ENCODE measurements around the gene CPSF4L. TPM values are rescaled to one million over a fixed set of nuclear protein-coding genes. Genes with fewer than 3 reads are reported as not detected.

CPSF4L gene
- polyA plus RNA-seq, 1 donor (not counting 4 experiments of a cell fraction or from before 2014, with no cell fraction given) = not detected

DNA sequence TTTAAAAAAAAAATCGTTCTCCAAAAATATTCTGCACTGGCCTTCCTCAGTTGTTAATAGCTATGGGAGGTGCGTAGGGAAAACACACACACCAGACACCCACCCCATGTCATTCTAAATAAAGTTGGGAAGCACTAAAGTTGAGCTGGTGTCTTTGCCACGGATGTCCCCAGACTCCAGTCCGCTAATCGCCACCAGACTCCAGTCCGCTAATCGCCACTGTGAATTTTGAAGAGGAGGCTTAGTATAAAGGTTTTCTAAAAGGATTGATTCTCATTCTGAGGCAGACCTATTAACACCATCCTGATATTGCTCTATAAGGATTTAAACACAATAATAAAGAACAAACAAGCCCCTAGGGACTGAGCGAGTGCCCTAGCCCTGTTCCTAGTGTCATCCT, 22.7 kb upstream of the CPSF4L start:
- Histone ChIP-seq H4K20me1 (ENCODE audit: control insufficient read depth, extremely low read depth, insufficient read depth, low read length) (peaks cover 4% of the 10 kb centered on the region), H3K36me3 (ENCODE audit: control insufficient read depth in 2 of 2, extremely low read depth in 1 of 2, insufficient read depth in 2 of 2, low read length in 2 of 2) (peaks cover 3 to 6% of the 10 kb centered on the region in 2 experiments), H2AFZ (ENCODE audit: control insufficient read depth, low read length) (no peak overlapping the region), H3K9me1 (ENCODE audit: control insufficient read depth, extremely low read depth, insufficient read depth, low read length) (no peaks in the 10 kb centered on the region), H3K79me2 (ENCODE audit: control insufficient read depth, insufficient read depth, low read length) (peaks cover 3% of the 10 kb centered on the region), H3K9me3 (ENCODE audit: control insufficient read depth, low read depth, low read length) (no peaks in the 10 kb centered on the region), H3K4me1 (ENCODE audit: control insufficient read depth, extremely low read depth, insufficient read depth, low read length) (peaks cover 13% of the 10 kb centered on the region), H3K4me3 (ENCODE audit: control insufficient read depth in 2 of 3, extremely low read depth in 1 of 3, insufficient read depth in 2 of 3, low read depth in 1 of 3, low read length in 3 of 3) (no peak overlapping the region), H3K27ac (ENCODE audit: control insufficient read depth, insufficient read depth, low read length) (no peak overlapping the region), H3K4me2 (ENCODE audit: control insufficient read depth, extremely low read depth, insufficient read depth, low read depth, low read length) (no peak overlapping the region), H3K9ac (ENCODE audit: control insufficient read depth, extremely low read depth, insufficient read depth, low read length) (no peak overlapping the region), H3K27me3 (ENCODE audit: control insufficient read depth, extremely low read depth, insufficient read depth, low read length) (no peaks in the 10 kb centered on the region)
- FAIRE-seq (no peak), DNase-seq (ENCODE audit: low read depth, low spot score) (no peak)
- TF ChIP-seq EZH2 (IDR thresholded peaks at IDR 0.05; ENCODE audit: low read length) (no peak), CTCF (optimal IDR thresholded peaks at IDR 0.05 in 1 of 3, IDR thresholded peaks at IDR 0.05 in 1 of 3, conservative IDR thresholded peaks at IDR 0.05 in 1 of 3; ENCODE audit: extremely low read depth in 1 of 3, insufficient read depth in 2 of 3, low read length in 3 of 3) (no peak)
- dilution Hi-C loops (cut with MboI; ENCODE audit: extremely low pct_ligation_motif_present, low sequenced_read_pairs) = no loop called here

- dilution Hi-C loops (cut with MboI; ENCODE audit: extremely low pct_ligation_motif_present, low sequenced_read_pairs) = no loop called here
- Histone ChIP-seq H4K20me1 (ENCODE audit: control insufficient read depth, extremely low read depth, insufficient read depth, low read length) (peaks cover 4% of the 10 kb centered on the region), H3K36me3 (ENCODE audit: control insufficient read depth in 2 of 2, extremely low read depth in 1 of 2, insufficient read depth in 2 of 2, low read length in 2 of 2) (peaks cover 3 to 6% of the 10 kb centered on the region in 2 experiments), H3K79me2 (ENCODE audit: control insufficient read depth, insufficient read depth, low read length) (peaks cover 3% of the 10 kb centered on the region), H2AFZ (ENCODE audit: control insufficient read depth, low read length) (no peak overlapping the region), H3K27ac (ENCODE audit: control insufficient read depth, insufficient read depth, low read length) (no peak overlapping the region), H3K27me3 (ENCODE audit: control insufficient read depth, extremely low read depth, insufficient read depth, low read length) (no peaks in the 10 kb centered on the region), H3K4me1 (ENCODE audit: control insufficient read depth, extremely low read depth, insufficient read depth, low read length) (peaks cover 13% of the 10 kb centered on the region), H3K9me3 (ENCODE audit: control insufficient read depth, low read depth, low read length) (no peaks in the 10 kb centered on the region), H3K9ac (ENCODE audit: control insufficient read depth, extremely low read depth, insufficient read depth, low read length) (no peak overlapping the region), H3K4me2 (ENCODE audit: control insufficient read depth, extremely low read depth, insufficient read depth, low read depth, low read length) (no peak overlapping the region), H3K4me3 (ENCODE audit: control insufficient read depth in 2 of 3, extremely low read depth in 1 of 3, insufficient read depth in 2 of 3, low read depth in 1 of 3, low read length in 3 of 3) (no peak overlapping the region), H3K9me1 (ENCODE audit: control insufficient read depth, extremely low read depth, insufficient read depth, low read length) (no peaks in the 10 kb centered on the region)
- TF ChIP-seq EZH2 (IDR thresholded peaks at IDR 0.05; ENCODE audit: low read length) (no peak), CTCF (optimal IDR thresholded peaks at IDR 0.05 in 1 of 3, IDR thresholded peaks at IDR 0.05 in 1 of 3, conservative IDR thresholded peaks at IDR 0.05 in 1 of 3; ENCODE audit: extremely low read depth in 1 of 3, insufficient read depth in 2 of 3, low read length in 3 of 3) (no peak)
- FAIRE-seq (no peak), DNase-seq (ENCODE audit: low read depth, low spot score) (no peak)
These were observed 22.2 kb upstream of the CPSF4L start for GRCh38 chr17:73283841-73284282.
